ENCODE data around the gene STX7.

GRCh38 chr6:132487762-132488161 lies 25.2 kb downstream of the STX7 start:
- TF ChIP-seq POLR2A (IDR thresholded peaks at IDR 0.05) = no peak
- TF ChIP-seq, protein P1, sequence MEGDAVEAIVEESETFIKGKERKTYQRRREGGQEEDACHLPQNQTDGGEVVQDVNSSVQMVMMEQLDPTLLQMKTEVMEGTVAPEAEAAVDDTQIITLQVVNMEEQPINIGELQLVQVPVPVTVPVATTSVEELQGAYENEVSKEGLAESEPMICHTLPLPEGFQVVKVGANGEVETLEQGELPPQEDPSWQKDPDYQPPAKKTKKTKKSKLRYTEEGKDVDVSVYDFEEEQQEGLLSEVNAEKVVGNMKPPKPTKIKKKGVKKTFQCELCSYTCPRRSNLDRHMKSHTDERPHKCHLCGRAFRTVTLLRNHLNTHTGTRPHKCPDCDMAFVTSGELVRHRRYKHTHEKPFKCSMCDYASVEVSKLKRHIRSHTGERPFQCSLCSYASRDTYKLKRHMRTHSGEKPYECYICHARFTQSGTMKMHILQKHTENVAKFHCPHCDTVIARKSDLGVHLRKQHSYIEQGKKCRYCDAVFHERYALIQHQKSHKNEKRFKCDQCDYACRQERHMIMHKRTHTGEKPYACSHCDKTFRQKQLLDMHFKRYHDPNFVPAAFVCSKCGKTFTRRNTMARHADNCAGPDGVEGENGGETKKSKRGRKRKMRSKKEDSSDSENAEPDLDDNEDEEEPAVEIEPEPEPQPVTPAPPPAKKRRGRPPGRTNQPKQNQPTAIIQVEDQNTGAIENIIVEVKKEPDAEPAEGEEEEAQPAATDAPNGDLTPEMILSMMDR (IDR thresholded peaks at IDR 0.05) = no peak
